Right lobe of liver (tissue), 4 donors: ENCODE measurements around the gene PGBD5.

Experiments
- POLR2A ChIP-seq: fragments of 450-650 bp; IDR thresholded peaks from one replicate; pipeline ENCODE4 v1.6.1; 2017; ENCODE audit warnings: antibody characterized with exemption, mild to moderate bottlenecking
- TF ChIP-seq, protein P1 (sequence below), 4 donors: fragments of 200-600 bp in 3 of 4; fragments of 450-650 bp in 1 of 4; IDR thresholded peaks; one replicate each; pipeline versions ENCODE4 v1.5.1 to v1.8.0; 2016 to 2022; ENCODE audit warnings: antibody characterized with exemption in 4 of 4, mild to moderate bottlenecking in 2 of 4
- donor health status: DM: no; HTN: no; CAD: no.
- donor health status: DM: no; HTN: no; CAD: no.
- donor health status: DM: no; HTN: yes; CAD: no.

DNA sequence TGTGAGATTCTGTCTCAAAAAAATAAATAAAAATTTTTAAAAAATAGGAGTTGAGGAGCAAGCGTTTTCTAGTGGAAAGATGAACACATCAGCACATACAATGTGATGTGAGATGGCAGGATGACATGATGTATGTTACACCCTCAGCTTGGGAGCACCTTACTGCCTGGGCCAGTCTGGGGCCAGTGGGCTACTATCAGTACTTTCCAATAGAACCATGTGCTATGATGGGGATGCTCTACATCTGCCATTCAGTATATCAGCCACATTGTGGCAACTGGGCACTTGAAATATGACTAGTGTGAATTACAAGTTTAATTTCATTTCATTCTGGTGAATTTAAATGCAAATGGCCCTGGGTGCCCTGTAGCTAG lies 156.0 kb downstream of the PGBD5 start:
- no peak for TF ChIP-seq POLR2A
- TF ChIP-seq, protein P1, sequence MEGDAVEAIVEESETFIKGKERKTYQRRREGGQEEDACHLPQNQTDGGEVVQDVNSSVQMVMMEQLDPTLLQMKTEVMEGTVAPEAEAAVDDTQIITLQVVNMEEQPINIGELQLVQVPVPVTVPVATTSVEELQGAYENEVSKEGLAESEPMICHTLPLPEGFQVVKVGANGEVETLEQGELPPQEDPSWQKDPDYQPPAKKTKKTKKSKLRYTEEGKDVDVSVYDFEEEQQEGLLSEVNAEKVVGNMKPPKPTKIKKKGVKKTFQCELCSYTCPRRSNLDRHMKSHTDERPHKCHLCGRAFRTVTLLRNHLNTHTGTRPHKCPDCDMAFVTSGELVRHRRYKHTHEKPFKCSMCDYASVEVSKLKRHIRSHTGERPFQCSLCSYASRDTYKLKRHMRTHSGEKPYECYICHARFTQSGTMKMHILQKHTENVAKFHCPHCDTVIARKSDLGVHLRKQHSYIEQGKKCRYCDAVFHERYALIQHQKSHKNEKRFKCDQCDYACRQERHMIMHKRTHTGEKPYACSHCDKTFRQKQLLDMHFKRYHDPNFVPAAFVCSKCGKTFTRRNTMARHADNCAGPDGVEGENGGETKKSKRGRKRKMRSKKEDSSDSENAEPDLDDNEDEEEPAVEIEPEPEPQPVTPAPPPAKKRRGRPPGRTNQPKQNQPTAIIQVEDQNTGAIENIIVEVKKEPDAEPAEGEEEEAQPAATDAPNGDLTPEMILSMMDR (IDR thresholded peaks at IDR 0.05): no peak
